ENCODE measurements around the gene MEIKIN.

MEIKIN gene

DNA sequence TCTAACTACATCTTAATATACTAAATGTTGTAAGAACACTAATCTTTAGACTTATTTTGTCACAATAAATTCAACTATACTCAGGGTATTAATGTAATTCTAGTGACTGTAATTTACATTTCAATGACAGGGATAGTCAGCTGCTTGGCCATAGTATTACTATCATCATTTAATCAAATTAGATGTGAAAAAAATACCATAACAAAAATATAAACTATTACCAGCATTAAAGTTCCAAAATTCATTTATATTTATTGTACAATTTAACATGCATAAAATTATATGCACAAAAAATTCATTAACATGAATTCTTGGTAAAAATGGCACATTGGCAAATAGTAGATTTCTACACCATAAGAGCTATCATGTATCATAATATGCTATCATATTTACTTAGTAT, 177.6 kb downstream of the MEIKIN start:
- H3K27ac ChIP-seq: no peak overlapping the region
- TF ChIP-seq CTCF (conservative IDR thresholded peaks at IDR 0.05) (no peak), ZFX (IDR thresholded peaks at IDR 0.05) (no peak)

- H3K27ac ChIP-seq: no peak overlapping the region
- no peak for TF ChIP-seq ZFX (IDR thresholded peaks at IDR 0.05)
- no peak for TF ChIP-seq CTCF (conservative IDR thresholded peaks at IDR 0.05)
Observed at GRCh38 chr5:131766689-131767088, 178.8 kb downstream of the MEIKIN start.

GRCh38 chr5:131765261-131765660, 180.2 kb downstream of the MEIKIN start:
- no peak for TF ChIP-seq CTCF (conservative IDR thresholded peaks at IDR 0.05)
- no peak for TF ChIP-seq ZFX (IDR thresholded peaks at IDR 0.05)
- no peak overlapping the region for H3K27ac ChIP-seq

- TF ChIP-seq CTCF (conservative IDR thresholded peaks at IDR 0.05) (no peak), ZFX (IDR thresholded peaks at IDR 0.05) (no peak)
- no peak overlapping the region for H3K27ac ChIP-seq
Observed at GRCh38 chr5:131763968-131764367, 181.5 kb downstream of the MEIKIN start.

- no peak overlapping the region for H3K27ac ChIP-seq
- TF ChIP-seq CTCF (conservative IDR thresholded peaks at IDR 0.05): no peak
- no peak for TF ChIP-seq ZFX (IDR thresholded peaks at IDR 0.05)
Observed at GRCh38 chr5:131760793-131761192, 184.7 kb downstream of the MEIKIN start.

DNA sequence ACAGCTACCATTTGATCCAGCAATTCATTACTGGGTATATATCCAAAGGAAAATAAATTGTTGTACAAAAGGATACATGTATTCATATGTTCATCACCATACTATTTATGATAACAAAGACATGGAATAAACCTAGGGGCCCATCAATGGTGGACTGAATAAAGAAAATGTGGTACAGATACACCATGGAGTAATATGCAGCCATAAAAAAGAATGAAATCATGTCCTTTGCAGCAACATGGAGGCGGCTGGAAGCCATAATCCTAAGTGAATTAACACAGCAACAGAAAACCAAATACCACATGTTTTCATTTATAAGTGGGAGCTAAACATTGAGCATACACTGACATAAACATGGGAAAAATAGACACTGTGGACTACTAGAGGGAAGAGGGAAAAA, 185.8 kb downstream of the MEIKIN start:
- TF ChIP-seq ZFX (IDR thresholded peaks at IDR 0.05) (no peak), CTCF (conservative IDR thresholded peaks at IDR 0.05) (no peak)
- H3K27ac ChIP-seq: no peak overlapping the region

- H3K27ac ChIP-seq: no peak overlapping the region
- no peak for TF ChIP-seq CTCF (conservative IDR thresholded peaks at IDR 0.05)
- TF ChIP-seq ZFX (IDR thresholded peaks at IDR 0.05): no peak
Observed at GRCh38 chr5:131758520-131758900, 187.0 kb downstream of the MEIKIN start.
